Mesenchymal stem cell (in vitro differentiated cells and primary cell): ENCODE data around the gene DAGLA.

Source experiments
- DNase-seq: peaks from one replicate; pipeline ENCODE4 v3.0.0-alpha.2; 2013
- H2AFZ ChIP-seq: one replicate; pipeline ENCODE4 v1.6.1; 2013; ENCODE audit warnings: low read depth, mild to moderate bottlenecking, control low read depth, inconsistent platforms, low read length, moderate library complexity
- H2AK5ac ChIP-seq: 2 replicates; pipeline ENCODE4 v1.6.1; 2013; ENCODE audit warnings: low read length, moderate library complexity, mild to moderate bottlenecking, inconsistent platforms; ENCODE audit not compliant: severe bottlenecking
- H2BK120ac ChIP-seq: one replicate; pipeline ENCODE4 v1.6.1; 2013; ENCODE audit warnings: low read depth, mild to moderate bottlenecking, inconsistent platforms, low read length, moderate library complexity
- H2BK12ac ChIP-seq, 2 experiments: one replicate each; pipeline ENCODE4 v1.6.1; 2013; ENCODE audit warnings: inconsistent platforms in 2 of 2, low read length in 2 of 2, mild to moderate bottlenecking in 2 of 2, moderate library complexity in 2 of 2, control low read depth in 1 of 2
- H2BK15ac ChIP-seq: one replicate; pipeline ENCODE4 v1.6.1; 2013; ENCODE audit warnings: mild to moderate bottlenecking, low read depth, inconsistent platforms; ENCODE audit not compliant: poor library complexity, severe bottlenecking
- H2BK5ac ChIP-seq: 2 replicates; pipeline ENCODE4 v1.6.1; 2013; ENCODE audit warnings: low read depth, mild to moderate bottlenecking, low read length, control low read depth, inconsistent platforms; ENCODE audit not compliant: poor library complexity, severe bottlenecking
- H3K14ac ChIP-seq, 2 experiments: one replicate each; pipeline ENCODE4 v1.6.1; 2013; ENCODE audit warnings: inconsistent platforms in 2 of 2, low read length in 2 of 2, control low read depth in 1 of 2, mild to moderate bottlenecking in 1 of 2, moderate library complexity in 1 of 2
- H3K18ac ChIP-seq, 2 experiments: one replicate each; pipeline ENCODE4 v1.6.1; 2013; ENCODE audit warnings: inconsistent platforms in 2 of 2, low read length in 2 of 2, control low read depth in 1 of 2, low read depth in 1 of 2, mild to moderate bottlenecking in 1 of 2
- H3K23ac ChIP-seq, 2 experiments: one replicate each; pipeline ENCODE4 v1.6.1; 2013; ENCODE audit warnings: inconsistent platforms in 2 of 2, low read length in 2 of 2, mild to moderate bottlenecking in 2 of 2, moderate library complexity in 2 of 2, control low read depth in 1 of 2
- H3K27ac ChIP-seq: 2 replicates; pipeline ENCODE4 v1.5.1; 2013; ENCODE audit warnings: mild to moderate bottlenecking, moderate library complexity, low read length, control low read depth, inconsistent platforms; ENCODE audit not compliant: poor library complexity, severe bottlenecking
- H3K27me3 ChIP-seq, 2 experiments: 2 replicates each; pipeline versions ENCODE4 v1.6.1 to v1.7.0; 2013; ENCODE audit warnings: low read length in 2 of 2, mild to moderate bottlenecking in 2 of 2, moderate library complexity in 2 of 2, control low read depth in 1 of 2, inconsistent platforms in 1 of 2; ENCODE audit not compliant: control insufficient read depth in 1 of 2, insufficient read depth in 1 of 2
- H3K36me3 ChIP-seq, 2 experiments: 2 replicates each; pipeline versions ENCODE4 v1.6.1 to v1.7.0; 2013; ENCODE audit warnings: low read length in 2 of 2, control low read depth in 1 of 2, inconsistent platforms in 1 of 2, low read depth in 1 of 2, mild to moderate bottlenecking in 1 of 2; ENCODE audit not compliant: insufficient read depth in 2 of 2, control insufficient read depth in 1 of 2
- H3K4ac ChIP-seq, 2 experiments: one replicate each; pipeline ENCODE4 v1.6.1; 2013; ENCODE audit warnings: inconsistent platforms in 2 of 2, low read length in 2 of 2, mild to moderate bottlenecking in 2 of 2, moderate library complexity in 2 of 2, control low read depth in 1 of 2, low read depth in 1 of 2
- H3K4me1 ChIP-seq: 2 replicates; pipeline ENCODE4 v1.6.1; 2013; ENCODE audit warnings: low read depth, low read length, control low read depth; ENCODE audit not compliant: control insufficient read depth, insufficient read depth
- H3K4me2 ChIP-seq: 2 replicates; pipeline ENCODE4 v1.6.1; 2013; ENCODE audit warnings: low read length, mild to moderate bottlenecking, inconsistent platforms; ENCODE audit not compliant: poor library complexity, severe bottlenecking
- H3K4me3 ChIP-seq, 2 experiments: 2 replicates each; pipeline versions ENCODE4 v1.5.1 to v1.7.0; 2013; ENCODE audit warnings: low read length in 2 of 2, mild to moderate bottlenecking in 2 of 2, control low read depth in 1 of 2, low read depth in 1 of 2; ENCODE audit not compliant: insufficient read depth in 1 of 2
- H3K79me1 ChIP-seq: replicated peaks from 2 replicates; pipeline ENCODE4 v1.6.1; 2013; ENCODE audit warnings: mild to moderate bottlenecking, control low read depth, low read length, inconsistent platforms; ENCODE audit not compliant: poor library complexity, severe bottlenecking
- H3K9ac ChIP-seq: 2 replicates; pipeline ENCODE4 v1.7.0; 2013; ENCODE audit warnings: mild to moderate bottlenecking, low read length, moderate library complexity
- H3K9me3 ChIP-seq: 2 replicates; pipeline ENCODE4 v1.7.0; 2013; ENCODE audit warnings: mild to moderate bottlenecking, low read length; ENCODE audit not compliant: control insufficient read depth
- H4K8ac ChIP-seq: one replicate; pipeline ENCODE4 v1.6.1; 2013; ENCODE audit warnings: inconsistent platforms, mild to moderate bottlenecking, low read length, moderate library complexity
- H4K91ac ChIP-seq: one replicate; pipeline ENCODE4 v1.6.1; 2013; ENCODE audit warnings: mild to moderate bottlenecking, low read length, inconsistent platforms
- WGBS: methylation state at CpG from one replicate; pipeline ENCODE4 v1.1.7; 2013; ENCODE audit warnings: mixed read lengths; 5-methylcytosine and 5-hydroxymethylcytosine counted together

The DAGLA gene

DNA sequence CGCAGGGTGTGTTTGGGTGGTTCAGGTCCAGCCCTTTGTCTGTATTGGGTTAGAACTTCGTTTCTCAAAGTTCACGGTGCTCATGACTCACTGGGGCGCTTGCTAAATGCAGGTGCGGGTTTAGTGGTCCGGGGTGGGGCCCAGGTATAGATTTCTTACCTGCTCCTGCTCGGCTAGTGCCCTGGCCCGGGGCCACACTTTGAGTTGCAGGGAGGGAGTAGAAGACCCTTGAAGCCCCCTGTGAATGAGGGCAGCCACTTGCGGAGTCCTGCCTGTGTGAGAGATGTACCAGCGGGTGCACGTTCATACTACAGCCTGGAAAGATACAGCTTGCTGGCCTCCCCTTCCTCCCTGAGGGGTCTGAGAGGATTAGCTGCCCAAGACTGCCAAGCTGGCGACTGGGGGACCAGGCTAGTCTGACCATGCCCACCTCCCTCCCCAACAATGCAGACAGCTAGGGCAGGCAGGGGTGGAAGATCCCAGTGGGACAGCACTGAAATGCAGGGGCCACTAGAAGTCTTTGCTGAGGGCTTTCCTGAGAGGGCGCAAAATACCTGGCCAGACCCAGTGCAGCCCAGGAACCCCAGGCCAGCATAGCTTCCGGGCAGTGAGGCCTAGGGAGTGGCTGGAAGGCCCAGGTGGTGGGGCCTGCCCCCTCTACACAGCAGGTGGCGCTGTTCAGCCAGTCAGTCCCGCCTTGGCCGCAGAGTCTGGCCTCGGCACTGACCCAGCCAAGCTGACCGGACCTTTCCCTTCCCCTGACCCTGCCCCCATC, 67.2 kb downstream of the DAGLA start:
- Histone ChIP-seq H3K79me1 (no peaks in the 10 kb centered on the region), H2BK5ac (no peak overlapping the region), H2BK12ac (peak overlapping the region; percentile 33 to 40), H3K4me1 (peaks cover 42% of the 10 kb centered on the region), H3K23ac (no peak overlapping the region), H4K91ac (peak overlapping the region; percentile 91), H2AK5ac (peak overlapping the region; percentile 80), H3K4ac (peak overlapping the region; percentile 19 to 85), H2BK120ac (peak overlapping the region; percentile 39), H3K4me2 (no peak overlapping the region), H3K14ac (no peak overlapping the region), H2AFZ (peak overlapping the region; percentile 75), H3K36me3 (peaks cover 0 to 24% of the 10 kb centered on the region in 2 experiments), H3K27me3 (peaks cover 0 to 25% of the 10 kb centered on the region in 2 experiments), H3K18ac (peak overlapping the region; percentile 54 to 61), H3K4me3 (no peak overlapping the region), H3K9ac (no peak overlapping the region), H3K9me3 (no peaks in the 10 kb centered on the region), H3K27ac (no peak overlapping the region), H2BK15ac (peak overlapping the region; percentile 13), H4K8ac (peak overlapping the region; percentile 99)
- peak; percentile 71 for DNase-seq
- 71% methylated on average over 14 of the region's 19 CpGs for WGBS

DNA sequence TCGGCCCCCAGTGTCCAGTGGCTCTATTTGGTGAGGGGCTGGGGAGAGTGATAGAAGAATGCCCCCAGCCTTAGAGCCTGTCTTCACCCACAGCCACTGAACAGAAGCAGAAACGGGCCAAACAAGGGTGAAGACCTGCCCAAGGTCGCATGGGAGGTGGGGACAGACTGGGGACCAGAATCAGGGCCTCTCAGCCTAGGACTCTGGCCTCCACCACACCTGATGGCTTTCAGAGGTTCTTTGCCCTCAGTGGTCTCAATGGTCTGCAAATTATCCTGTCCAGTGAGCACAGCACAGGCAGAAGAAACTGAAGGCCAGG, 67.7 kb downstream of the DAGLA start:
- H2BK12ac ChIP-seq: no peak overlapping the region
- H2AK5ac ChIP-seq: peak overlapping the region; percentile 21
- no peak overlapping the region for H3K4me3 ChIP-seq
- no peaks in the 10 kb centered on the region for H3K9me3 ChIP-seq
- no peak overlapping the region for H3K9ac ChIP-seq
- no peak overlapping the region for H2BK120ac ChIP-seq
- WGBS: 49% methylated on average over 3 of the region's 3 CpGs
- no peak overlapping the region for H3K4ac ChIP-seq
- peaks cover 0 to 21% of the 10 kb centered on the region in 2 experiments for H3K36me3 ChIP-seq
- peak overlapping the region in 1 of 2 experiments; percentile 25 for H3K18ac ChIP-seq
- no peak for DNase-seq
- no peak overlapping the region for H2AFZ ChIP-seq
- H3K4me2 ChIP-seq: no peak overlapping the region
- no peak overlapping the region for H3K14ac ChIP-seq
- no peak overlapping the region for H3K27ac ChIP-seq
- H3K79me1 ChIP-seq: peaks cover 3% of the 10 kb centered on the region
- peaks cover 43% of the 10 kb centered on the region for H3K4me1 ChIP-seq
- peak overlapping the region; percentile 58 for H4K91ac ChIP-seq
- peaks cover 0 to 28% of the 10 kb centered on the region in 2 experiments for H3K27me3 ChIP-seq
- H3K23ac ChIP-seq: no peak overlapping the region
- no peak overlapping the region for H2BK15ac ChIP-seq
- H2BK5ac ChIP-seq: no peak overlapping the region
- peak overlapping the region; percentile 99 for H4K8ac ChIP-seq

DNA sequence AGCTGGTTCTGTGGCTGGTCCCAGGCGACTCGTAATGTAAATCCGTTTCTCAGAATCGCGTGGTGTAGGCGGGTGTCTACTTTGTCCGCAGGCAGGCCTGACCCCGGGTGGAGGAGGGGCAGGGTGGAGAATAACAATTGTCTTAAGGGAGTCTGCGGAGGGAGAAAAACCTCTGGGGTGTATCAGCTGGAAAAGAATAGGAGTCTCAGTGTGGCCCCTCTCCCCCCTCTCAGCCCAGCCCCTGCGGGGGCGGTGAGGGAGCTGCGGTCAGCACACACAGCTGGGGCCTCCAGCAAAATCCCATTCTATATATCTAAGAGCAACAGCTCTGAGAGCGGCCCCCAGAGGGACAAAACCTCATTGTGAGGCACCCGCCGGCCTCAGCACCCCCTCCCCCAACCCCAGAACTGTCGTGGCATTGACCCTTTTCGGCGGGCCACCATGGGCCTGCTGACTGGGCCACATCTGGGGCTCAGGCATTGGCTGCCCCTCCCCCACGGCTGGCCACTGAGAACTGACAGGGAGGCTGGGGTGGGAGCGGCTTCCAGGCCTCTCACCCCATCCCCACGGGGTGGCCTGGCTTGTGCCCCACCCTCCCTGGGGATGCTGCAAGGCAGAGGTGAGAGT, 69.5 kb downstream of the DAGLA start:
- Histone ChIP-seq H3K4me1 (peaks cover 55% of the 10 kb centered on the region), H3K4ac (no peak overlapping the region), H4K8ac (peak overlapping the region; percentile 61), H2AK5ac (no peak overlapping the region), H3K9ac (no peak overlapping the region), H2BK5ac (no peak overlapping the region), H2AFZ (no peak overlapping the region), H3K4me3 (no peak overlapping the region), H3K79me1 (peaks cover 14% of the 10 kb centered on the region), H3K27me3 (peaks cover 0 to 42% of the 10 kb centered on the region in 2 experiments), H3K23ac (no peak overlapping the region), H3K36me3 (peaks cover 0 to 7% of the 10 kb centered on the region in 2 experiments), H3K4me2 (no peak overlapping the region), H3K27ac (no peak overlapping the region), H3K18ac (no peak overlapping the region), H2BK12ac (peak overlapping the region in 1 of 2 experiments; percentile 51), H3K14ac (no peak overlapping the region), H3K9me3 (no peaks in the 10 kb centered on the region), H2BK15ac (peak overlapping the region; percentile 96), H2BK120ac (no peak overlapping the region), H4K91ac (no peak overlapping the region)
- DNase-seq: no peak
- WGBS: 46% methylated on average over 19 of the region's 21 CpGs

DNA sequence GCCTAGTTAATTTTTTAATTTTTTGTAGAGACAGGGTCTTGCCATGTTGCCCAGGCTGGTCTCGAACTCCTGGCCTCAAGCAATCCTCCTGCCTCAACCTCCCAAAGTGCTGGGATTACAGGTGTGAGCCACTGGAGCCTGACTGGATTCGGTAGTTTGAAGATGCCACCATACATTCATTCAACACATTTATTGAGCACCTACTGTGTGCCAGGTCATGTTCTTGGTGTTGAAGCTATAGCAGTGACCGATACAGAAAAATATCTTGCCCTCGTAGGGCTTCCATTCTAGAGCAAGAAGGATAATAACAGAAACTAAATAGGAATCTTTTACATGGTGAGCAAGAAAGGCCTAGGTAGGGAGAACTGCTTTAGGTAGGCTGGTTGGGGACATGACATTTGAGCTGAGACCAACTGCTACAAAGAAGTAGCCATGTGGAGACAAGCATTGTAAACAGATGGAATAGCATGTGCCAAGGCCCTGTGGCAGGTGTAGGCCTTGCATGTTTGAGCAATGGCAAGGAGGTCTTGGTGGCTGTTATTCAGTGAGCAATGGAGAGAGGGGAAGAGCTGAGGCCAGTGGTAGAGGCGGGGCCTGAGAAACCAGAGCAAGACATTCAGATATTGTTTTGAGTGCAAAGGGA, 70.6 kb downstream of the DAGLA start:
- 98% methylated on average over 5 of the region's 5 CpGs for WGBS
- peaks cover 0 to 42% of the 10 kb centered on the region in 2 experiments for H3K27me3 ChIP-seq
- no peak overlapping the region for H3K4me2 ChIP-seq
- H3K4me3 ChIP-seq: no peak overlapping the region
- H3K4ac ChIP-seq: no peak overlapping the region
- no peak overlapping the region for H2BK120ac ChIP-seq
- no peak for DNase-seq
- H3K27ac ChIP-seq: no peak overlapping the region
- no peak overlapping the region for H2BK12ac ChIP-seq
- no peak overlapping the region for H2BK15ac ChIP-seq
- H2AFZ ChIP-seq: no peak overlapping the region
- no peak overlapping the region for H4K91ac ChIP-seq
- H3K4me1 ChIP-seq: peaks cover 55% of the 10 kb centered on the region
- no peaks in the 10 kb centered on the region for H3K9me3 ChIP-seq
- no peak overlapping the region for H2AK5ac ChIP-seq
- no peak overlapping the region for H4K8ac ChIP-seq
- no peak overlapping the region for H3K9ac ChIP-seq
- no peak overlapping the region for H2BK5ac ChIP-seq
- peaks cover 14% of the 10 kb centered on the region for H3K79me1 ChIP-seq
- H3K36me3 ChIP-seq: no peaks in the 10 kb centered on the region
- H3K23ac ChIP-seq: no peak overlapping the region
- H3K18ac ChIP-seq: no peak overlapping the region
- H3K14ac ChIP-seq: no peak overlapping the region
